HL-60 (cell line): ENCODE results near the gene TRPM4.

Experiments
- DNase-seq, 2 experiments: peaks; one replicate each; pipeline ENCODE4 v3.0.0-alpha.2; 2010 to 2020; ENCODE audit warnings: low read depth in 1 of 2, low spot score in 1 of 2
- H3K27ac ChIP-seq: fragments of 250-450 bp; sonication (Bioruptor Pico); replicated peaks from 2 replicates; pipeline ENCODE4 v1.5.1; 2020; ENCODE audit warnings: mild to moderate bottlenecking, moderate library complexity
- H3K27me3 ChIP-seq: fragments of 250-450 bp; sonication (Bioruptor Pico); 2 replicates; pipeline ENCODE4 v1.5.1; 2021; ENCODE audit warnings: mild to moderate bottlenecking, moderate library complexity; ENCODE audit not compliant: insufficient read depth, poor library complexity, severe bottlenecking
- H3K4me3 ChIP-seq: replicated peaks from 2 replicates; pipeline ENCODE4 v1.5.1; 2011; ENCODE audit warnings: mild to moderate bottlenecking, control low read depth, low read length; ENCODE audit not compliant: insufficient read depth
- CTCF ChIP-seq: IDR thresholded peaks from one replicate; pipeline ENCODE4 v1.5.1; 2011; ENCODE audit warnings: low read length, control low read depth, inconsistent platforms; ENCODE audit not compliant: insufficient read depth
- GABPA ChIP-seq: IDR thresholded peaks from 2 replicates; pipeline ENCODE4 v1.6.1; 2012; ENCODE audit warnings: low read depth
- POLR2AphosphoS5 ChIP-seq: IDR thresholded peaks from 2 replicates; pipeline ENCODE4 v1.6.1; 2012; ENCODE audit warnings: low read depth
- REST ChIP-seq: IDR thresholded peaks from 2 replicates; pipeline ENCODE4 v1.6.1; 2012; ENCODE audit warnings: low read depth; ENCODE audit not compliant: insufficient replicate concordance
- SPI1 ChIP-seq: IDR thresholded peaks from 2 replicates; pipeline ENCODE4 v1.6.1; 2012; ENCODE audit warnings: low read depth, mild to moderate bottlenecking, borderline replicate concordance
- long read RNA-seq: library from polyadenylated mRNA; unstranded; transcript quantifications from one replicate; pipeline ENCODE4 v2.0.0, GENCODE V29; 2020

TRPM4 gene
- long read RNA-seq, partial matches to known transcripts, result 0 of 1 reads
- long read RNA-seq, other reads (novel, unspliced or antisense), result 1 of 1 reads

GRCh38 chr19:49157445-49158224, at the start of gene TRPM4:
TSS of gene TRPM4 (plus strand) at chr19:49157792. CDS start at chr19:49157867, 75 bp downstream.
- Histone ChIP-seq H3K4me3 (peak within 1 kb of the TSS; percentile 34), H3K27ac (no peak within 1 kb of the TSS)
- peak; percentile 26 to 28 for DNase-seq

GRCh38 chr19:49109051-49109450, 48.5 kb upstream of the TRPM4 start:
- H3K27ac ChIP-seq, result no peak overlapping the region
- H3K4me3 ChIP-seq, result no peak overlapping the region
- no peak; the same call in 1 of the 2 replicates for TF ChIP-seq POLR2AphosphoS5
- TF ChIP-seq REST, result no peak
- TF ChIP-seq SPI1, result no peak
- no peak for TF ChIP-seq CTCF
- no peak for TF ChIP-seq GABPA
- DNase-seq, result no peak
- no peaks in the 10 kb centered on the region for H3K27me3 ChIP-seq

More at GRCh38 chr19:49157445-49158224, at the start of gene TRPM4:
- TF ChIP-seq GABPA (no peak), SPI1 (no peak), CTCF (no peak), REST (no peak), POLR2AphosphoS5 (no peak)
- peaks cover 24% of the 10 kb centered on the region for H3K27me3 ChIP-seq

- Histone ChIP-seq H3K27me3 (no peaks in the 10 kb centered on the region), H3K4me3 (no peak overlapping the region), H3K27ac (no peak overlapping the region)
- DNase-seq, result no peak
- TF ChIP-seq POLR2AphosphoS5 (no peak), REST (no peak), CTCF (no peak), SPI1 (no peak), GABPA (no peak)
Measured at GRCh38 chr19:49109569-49110233, 47.9 kb upstream of the TRPM4 start.
